ENCODE results near the gene XPA. TPM values are rescaled to one million over a fixed set of nuclear protein-coding genes. Genes with fewer than 3 reads are reported as not detected.

XPA gene
- total RNA-seq, 2 donors from 2014 or later: 4.9 to 7.3 TPM

GRCh38 chr9:97668485-97668884 is 28.7 kb downstream of the XPA start:
- peaks cover 79% of the 10 kb centered on the region for H3K36me3 Mint-ChIP-seq (ENCODE audit: low read depth)
- H3K4me3 ChIP-seq (ENCODE audit: low read length): no peak overlapping the region
- no peak overlapping the region for H3K27ac Mint-ChIP-seq
- no peaks in the 10 kb centered on the region for H3K27me3 Mint-ChIP-seq (ENCODE audit: insufficient read depth)
- WGBS, 2 experiments (ENCODE audit: insufficient coverage in 1 of 2, insufficient read length in 1 of 2): 83 to 99% methylated on average over 1 to 3 of the region's 3 CpGs
- no peaks in the 10 kb centered on the region for H3K9me3 ChIP-seq (ENCODE audit: control insufficient read depth, low read length)
- H3K4me1 Mint-ChIP-seq: no peaks in the 10 kb centered on the region
- H3K9ac ChIP-seq (ENCODE audit: extremely low read depth, low read length, poor library complexity, severe bottlenecking): no peak overlapping the region
- H3K36me3 ChIP-seq (ENCODE audit: control insufficient read depth, insufficient read depth, low read length): peaks cover 93% of the 10 kb centered on the region
- no peak overlapping the region for H3K27ac ChIP-seq (ENCODE audit: low read depth, low read length)
- DNase-seq: no peak
- no peaks in the 10 kb centered on the region for H3K4me1 ChIP-seq (ENCODE audit: control insufficient read depth, insufficient read depth, low read length)
- H3K27me3 ChIP-seq (ENCODE audit: control insufficient read depth, insufficient read depth, low read length, poor library complexity, severe bottlenecking): no peaks in the 10 kb centered on the region
- no peak overlapping the region for H3K4me3 Mint-ChIP-seq
- TF ChIP-seq, protein P1, sequence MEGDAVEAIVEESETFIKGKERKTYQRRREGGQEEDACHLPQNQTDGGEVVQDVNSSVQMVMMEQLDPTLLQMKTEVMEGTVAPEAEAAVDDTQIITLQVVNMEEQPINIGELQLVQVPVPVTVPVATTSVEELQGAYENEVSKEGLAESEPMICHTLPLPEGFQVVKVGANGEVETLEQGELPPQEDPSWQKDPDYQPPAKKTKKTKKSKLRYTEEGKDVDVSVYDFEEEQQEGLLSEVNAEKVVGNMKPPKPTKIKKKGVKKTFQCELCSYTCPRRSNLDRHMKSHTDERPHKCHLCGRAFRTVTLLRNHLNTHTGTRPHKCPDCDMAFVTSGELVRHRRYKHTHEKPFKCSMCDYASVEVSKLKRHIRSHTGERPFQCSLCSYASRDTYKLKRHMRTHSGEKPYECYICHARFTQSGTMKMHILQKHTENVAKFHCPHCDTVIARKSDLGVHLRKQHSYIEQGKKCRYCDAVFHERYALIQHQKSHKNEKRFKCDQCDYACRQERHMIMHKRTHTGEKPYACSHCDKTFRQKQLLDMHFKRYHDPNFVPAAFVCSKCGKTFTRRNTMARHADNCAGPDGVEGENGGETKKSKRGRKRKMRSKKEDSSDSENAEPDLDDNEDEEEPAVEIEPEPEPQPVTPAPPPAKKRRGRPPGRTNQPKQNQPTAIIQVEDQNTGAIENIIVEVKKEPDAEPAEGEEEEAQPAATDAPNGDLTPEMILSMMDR (conservative IDR thresholded peaks at IDR 0.05): no peak
- H3K9me3 Mint-ChIP-seq: no peaks in the 10 kb centered on the region

- no peaks in the 10 kb centered on the region for H3K4me1 Mint-ChIP-seq
- Histone ChIP-seq H3K9ac (ENCODE audit: extremely low read depth, low read length, poor library complexity, severe bottlenecking) (no peak overlapping the region), H3K36me3 (ENCODE audit: control insufficient read depth, insufficient read depth, low read length) (peaks cover 95% of the 10 kb centered on the region), H3K9me3 (ENCODE audit: control insufficient read depth, low read length) (no peaks in the 10 kb centered on the region), H3K4me1 (ENCODE audit: control insufficient read depth, insufficient read depth, low read length) (no peaks in the 10 kb centered on the region), H3K4me3 (ENCODE audit: low read length) (no peak overlapping the region), H3K27me3 (ENCODE audit: control insufficient read depth, insufficient read depth, low read length, poor library complexity, severe bottlenecking) (no peaks in the 10 kb centered on the region), H3K27ac (ENCODE audit: low read depth, low read length) (no peak overlapping the region)
- no peak overlapping the region for H3K27ac Mint-ChIP-seq
- H3K9me3 Mint-ChIP-seq: no peaks in the 10 kb centered on the region
- WGBS, 2 experiments (ENCODE audit: insufficient coverage in 1 of 2, insufficient read length in 1 of 2): 77 to 95% methylated on average over 2 to 4 of the region's 5 CpGs
- H3K36me3 Mint-ChIP-seq (ENCODE audit: low read depth): peaks cover 86% of the 10 kb centered on the region
- H3K4me3 Mint-ChIP-seq: no peak overlapping the region
- TF ChIP-seq, protein P1 (conservative IDR thresholded peaks at IDR 0.05): no peak
- no peak for DNase-seq
- H3K27me3 Mint-ChIP-seq (ENCODE audit: insufficient read depth): no peaks in the 10 kb centered on the region
These were observed 30.0 kb downstream of the XPA start for GRCh38 chr9:97666907-97667686.

GRCh38 chr9:97665742-97666141 is 31.4 kb downstream of the XPA start:
- Histone ChIP-seq H3K27me3 (ENCODE audit: control insufficient read depth, insufficient read depth, low read length, poor library complexity, severe bottlenecking) (no peaks in the 10 kb centered on the region), H3K9me3 (ENCODE audit: control insufficient read depth, low read length) (no peaks in the 10 kb centered on the region), H3K9ac (ENCODE audit: extremely low read depth, low read length, poor library complexity, severe bottlenecking) (no peak overlapping the region), H3K4me3 (ENCODE audit: low read length) (no peak overlapping the region), H3K36me3 (ENCODE audit: control insufficient read depth, insufficient read depth, low read length) (peaks cover 95% of the 10 kb centered on the region), H3K27ac (ENCODE audit: low read depth, low read length) (no peak overlapping the region), H3K4me1 (ENCODE audit: control insufficient read depth, insufficient read depth, low read length) (no peaks in the 10 kb centered on the region)
- Mint-ChIP-seq H3K36me3 (ENCODE audit: low read depth) (peaks cover 83% of the 10 kb centered on the region), H3K4me1 (no peaks in the 10 kb centered on the region), H3K4me3 (no peak overlapping the region), H3K27ac (no peak overlapping the region), H3K27me3 (ENCODE audit: insufficient read depth) (no peaks in the 10 kb centered on the region), H3K9me3 (no peaks in the 10 kb centered on the region)
- TF ChIP-seq, protein P1 (conservative IDR thresholded peaks at IDR 0.05): no peak
- 92% methylated on average over 3 of the region's 3 CpGs; no CpG with 5 or more reads in 1 of the 2 experiments for WGBS, 2 experiments (ENCODE audit: insufficient coverage in 1 of 2, insufficient read length in 1 of 2)
- no peak for DNase-seq
